ENCODE data around the gene SORCS2.
A peak's percentile ranks its signal among the peaks of the same experiment; 100 is the strongest.

The SORCS2 gene

GRCh38 chr4:7609316-7609715, 417.0 kb downstream of the SORCS2 start:
- no peak for DNase-seq

- DNase-seq: no peak
These were observed 417.8 kb downstream of the SORCS2 start for GRCh38 chr4:7610022-7610670.

GRCh38 chr4:7610841-7611240, 418.5 kb downstream of the SORCS2 start:
- no peak for DNase-seq

- DNase-seq: no peak
These were observed 420.1 kb downstream of the SORCS2 start for GRCh38 chr4:7612311-7612897.

- DNase-seq: no peak
These were observed 422.1 kb downstream of the SORCS2 start for GRCh38 chr4:7614350-7614949.

GRCh38 chr4:7616193-7616592, 423.9 kb downstream of the SORCS2 start:
- DNase-seq: no peak

GRCh38 chr4:7618361-7618760, 426.0 kb downstream of the SORCS2 start:
- DNase-seq: no peak

GRCh38 chr4:7620086-7620813, 427.9 kb downstream of the SORCS2 start:
- no peak for DNase-seq

- DNase-seq: no peak
These were observed 428.5 kb downstream of the SORCS2 start for GRCh38 chr4:7620814-7621176.

- DNase-seq: no peak
These were observed 429.1 kb downstream of the SORCS2 start for GRCh38 chr4:7621252-7622035.

- DNase-seq: no peak
These were observed 430.0 kb downstream of the SORCS2 start for GRCh38 chr4:7622371-7622770.

GRCh38 chr4:7623468-7623867, 431.1 kb downstream of the SORCS2 start:
- no peak for DNase-seq

- DNase-seq: no peak
These were observed 432.1 kb downstream of the SORCS2 start for GRCh38 chr4:7624396-7624980.

- no peak for DNase-seq
These were observed 432.7 kb downstream of the SORCS2 start for GRCh38 chr4:7625071-7625470.

- DNase-seq: no peak
These were observed 434.2 kb downstream of the SORCS2 start for GRCh38 chr4:7626531-7626930.

GRCh38 chr4:7627251-7628250, 435.2 kb downstream of the SORCS2 start:
- DNase-seq: no peak

- DNase-seq: no peak
These were observed 436.1 kb downstream of the SORCS2 start for GRCh38 chr4:7628432-7628831.

GRCh38 chr4:7629501-7630254, 437.3 kb downstream of the SORCS2 start:
- DNase-seq: no peak

- DNase-seq: peak; percentile 20
These were observed 438.4 kb downstream of the SORCS2 start for GRCh38 chr4:7630568-7631287.

Measured in NCI-H1694 treated with DMSO at 0.1 percent for 48 hours (cell line).